HepG2 (cell line): ENCODE measurements around the gene UACA. TPM values are rescaled to one million over a fixed set of nuclear protein-coding genes. Genes with fewer than 3 reads are reported as not detected.
"Not testable (repeated sequence)": the region's sequence is repeated elsewhere in the genome, so short reads cannot be mapped to it uniquely, and the experiment has no call there.

Experiments used
- ATAC-seq: fragments of 200-7000 bp; cut with Tn5 transposase; 3 replicates; pipeline ENCODE4 v1.9.1; 2020; ENCODE audit warnings: mild to moderate bottlenecking, moderate library complexity
- BruUV-seq: library from RNA; stranded (reverse); fragments of 400-500 nt; replicated peaks from 2 replicates; lab custom pipeline; 2021; lab: Mats Ljungman, UMichigan
- CTCF ChIA-PET: fragments of 300-600 bp; formaldehyde crosslinking; extraction: SDS; loops from one replicate; lab custom pipeline; 2021; ENCODE audit warnings: low total read pairs, inconsistent platforms, low intra/inter-chr PET ratio; lab: Yijun Ruan, JAX
- POLR2A ChIA-PET: fragments of 350-600 bp; sonication (Branson Sonifier 250); formaldehyde crosslinking; loops from one replicate; lab custom pipeline; 2020; ENCODE audit warnings: antibody characterized with exemption, inconsistent platforms; lab: Yijun Ruan, JAX
- DNase-seq: peaks from one replicate; pipeline ENCODE4 v3.0.0-alpha.2; 2015; ENCODE audit warnings: low spot score
- FAIRE-seq: peaks from 3 replicates; lab custom pipeline; 2011; peaks lifted over from hg19 to GRCh38; lab: Jason Lieb, UNC
- H2AFZ ChIP-seq: one replicate; pipeline ENCODE4 v1.6.1; 2011; ENCODE audit warnings: low read length, inconsistent platforms
- H3K27ac ChIP-seq: fragments of 300-600 bp; 3 replicates; pipeline ENCODE4 v1.8.0; 2011; ENCODE audit warnings: mixed run types, mild to moderate bottlenecking, mixed read lengths, low read length, inconsistent platforms; ENCODE audit not compliant: insufficient read depth; ENCODE audit errors: extremely low read length
- H3K27me3 ChIP-seq, 2 experiments: fragments of 200-600 bp in 1 of 2; 2 replicates in 1 of 2; 3 replicates in 1 of 2; pipeline versions ENCODE4 v1.6.0 to v1.8.0; 2011; ENCODE audit warnings: low read length in 2 of 2, mild to moderate bottlenecking in 2 of 2, moderate library complexity in 2 of 2, inconsistent platforms in 1 of 2; ENCODE audit not compliant: insufficient read depth in 2 of 2, control insufficient read depth in 1 of 2
- H3K36me3 ChIP-seq, 2 experiments: fragments of 200-600 bp in 1 of 2; replicated peaks in 1 of 2; 2 replicates in 1 of 2; 3 replicates in 1 of 2; pipeline versions ENCODE4 v1.5.1 to v1.8.0; 2011; ENCODE audit warnings: low read length in 2 of 2, inconsistent platforms in 1 of 2; ENCODE audit not compliant: insufficient read depth in 2 of 2, control insufficient read depth in 1 of 2
- H3K4me1 ChIP-seq: 2 replicates; pipeline ENCODE4 v1.5.1; 2012; ENCODE audit warnings: low read length, inconsistent platforms; ENCODE audit not compliant: insufficient read depth
- H3K4me2 ChIP-seq: 2 replicates; pipeline ENCODE4 v1.6.0; 2011; ENCODE audit warnings: low read depth, low read length, inconsistent platforms
- H3K4me3 ChIP-seq, 3 experiments: fragments of 200-600 bp in 1 of 3; sonication (generic), shearing (Covaris generic) in 1 of 3; replicated peaks in 1 of 3; 2 replicates each; pipeline ENCODE4 v1.5.1; 2011 to 2016; ENCODE audit warnings: low read length in 3 of 3, inconsistent platforms in 2 of 3, low read depth in 2 of 3, mild to moderate bottlenecking in 2 of 3, control low read depth in 1 of 3, mixed read lengths in 1 of 3; ENCODE audit not compliant: insufficient read depth in 1 of 3
- H3K79me2 ChIP-seq: one replicate; pipeline ENCODE4 v1.6.1; 2011; ENCODE audit warnings: low read length, inconsistent platforms; ENCODE audit not compliant: insufficient read depth
- H3K9ac ChIP-seq: 2 replicates; pipeline ENCODE4 v1.6.0; 2011; ENCODE audit warnings: mild to moderate bottlenecking, low read depth, low read length, inconsistent platforms; ENCODE audit not compliant: insufficient read depth
- H3K9me3 ChIP-seq: 2 replicates; pipeline ENCODE4 v1.5.1; 2012; ENCODE audit warnings: mild to moderate bottlenecking, low read length
- H4K20me1 ChIP-seq: 2 replicates; pipeline ENCODE4 v1.6.0; 2011; ENCODE audit warnings: inconsistent platforms, mild to moderate bottlenecking, low read length, moderate library complexity; ENCODE audit not compliant: insufficient read depth
- CEBPG ChIP-seq: IDR thresholded peaks from 2 replicates; pipeline ENCODE4 v1.6.1; 2016
- FIP1L1 ChIP-seq: fragments of 200-400 bp; formaldehyde crosslinking; IDR thresholded peaks from 2 replicates; pipeline ENCODE4 v1.6.1; 2018; ENCODE audit warnings: low read depth, mild to moderate bottlenecking, low read length, moderate library complexity, borderline replicate concordance; ENCODE audit not compliant: insufficient read depth
- HOXD1 ChIP-seq: sonication (generic); formaldehyde crosslinking; IDR thresholded peaks from 2 replicates; pipeline ENCODE4 v1.5.0; 2020; ENCODE audit warnings: missing genetic modification reagents
- SNAI1 ChIP-seq: sonication (generic); formaldehyde crosslinking; IDR thresholded peaks from 2 replicates; pipeline ENCODE4 v1.5.0; 2020; ENCODE audit warnings: mild to moderate bottlenecking, missing genetic modification reagents, borderline replicate concordance
- ZNF10 ChIP-seq: sonication (generic); formaldehyde crosslinking; IDR thresholded peaks from 2 replicates; pipeline ENCODE4 v1.4.0; 2020; ENCODE audit warnings: mild to moderate bottlenecking, low read depth, missing genetic modification reagents, borderline replicate concordance
- ZNF143 ChIP-seq: sonication (generic); formaldehyde crosslinking; IDR thresholded peaks from 2 replicates; pipeline ENCODE4 v1.4.0; 2020; ENCODE audit warnings: missing genetic modification reagents
- ZNF292 ChIP-seq: sonication (generic); formaldehyde crosslinking; IDR thresholded peaks from 2 replicates; pipeline ENCODE4 v1.8.1; 2022; ENCODE audit warnings: mild to moderate bottlenecking, low read depth, missing genetic modification reagents, borderline replicate concordance
- WGBS: methylation state at CpG from one replicate; pipeline ENCODE4 v1.1.6; 2017; ENCODE audit warnings: low lambda C conversion rate; 5-methylcytosine and 5-hydroxymethylcytosine counted together
- in situ Hi-C: cut with HindIII; loops from 2 replicates; pipeline ENCODE4 v1.10.0; 2017; ENCODE audit warnings: low pct_unique_long_range_greater_than_20kb; ENCODE audit not compliant: extremely low pct_ligation_motif_present
- intact Hi-C: fragments of 100-400 bp; cut with micrococcal nuclease; formaldehyde crosslinking; loops from one replicate; pipeline ENCODE4 v1.10.0; 2022; ENCODE audit not compliant: unreplicated experiment
- polyA plus RNA-seq, 8 experiments: library from polyadenylated mRNA; depleted of rRNA in 3 of 8; stranded (reverse) in 7 of 8; unstranded in 1 of 8; fragments of >200 nt; fragmentation: Illumina TruSeq in 4 of 8; extraction: Trizol in 4 of 8; gene quantifications; 2 replicates each; pipeline versions ENCODE4 v1.2.1 to v1.2.3, GENCODE V29; 2011 to 2016; ENCODE audit warnings: low read depth in 4 of 8, missing spikeins in 1 of 8, mixed read lengths in 1 of 8; ENCODE audit not compliant: insufficient read depth in 1 of 8
- total RNA-seq, 5 experiments: library from RNA; depleted of rRNA; stranded (reverse); fragments of >200 nt; fragmentation: Illumina TruSeq; extraction: Trizol; gene quantifications; 2 replicates each; pipeline ENCODE4 v1.2.3, GENCODE V29; 2016; ENCODE audit warnings: low read depth in 1 of 5
- TF ChIP-seq, protein P1 (sequence below): sonication (generic); formaldehyde crosslinking; IDR thresholded peaks from 2 replicates; pipeline ENCODE4 v1.4.0; 2020; ENCODE audit warnings: missing genetic modification reagents, borderline replicate concordance
- TF ChIP-seq, protein P2 (sequence below): sonication (generic); formaldehyde crosslinking; IDR thresholded peaks from 2 replicates; pipeline ENCODE4 v1.5.0; 2020; ENCODE audit warnings: mild to moderate bottlenecking, missing genetic modification reagents, borderline replicate concordance

Gene UACA
- total and polyA plus RNA-seq, 2 of the 13 experiments (the other 11 are each of a cell fraction or from before 2014, with no cell fraction given) = 17.8 to 39.2 TPM

DNA sequence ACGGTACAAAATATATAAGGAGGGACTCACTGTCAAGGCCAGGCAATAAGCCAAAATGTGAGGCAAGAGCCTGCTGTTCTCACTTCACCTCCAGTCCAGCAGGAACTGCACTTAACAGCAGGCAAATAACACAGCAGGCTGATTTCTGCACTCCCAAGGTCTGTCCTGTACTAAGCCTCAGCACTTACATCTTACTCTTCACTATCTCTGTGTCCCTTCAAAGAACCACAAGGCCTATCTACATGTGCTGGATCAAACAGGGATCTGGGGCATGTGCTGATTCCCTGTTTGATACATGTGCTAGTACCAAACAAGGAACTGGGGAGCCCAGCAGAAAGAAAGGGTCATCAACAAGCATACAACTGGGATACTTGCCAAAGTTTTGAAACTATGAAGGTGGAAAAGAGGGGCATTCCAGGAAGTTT is 22.2 kb downstream of the UACA start (continued):
- TF ChIP-seq CEBPG (CRISPR knock-in tag) (peak; percentile 25; the same call in 1 of the 2 replicates), ZNF292 (CRISPR knock-in tag) (0 out of 2 replicates have a peak, but pooled peaks have one; percentile 24)

DNA sequence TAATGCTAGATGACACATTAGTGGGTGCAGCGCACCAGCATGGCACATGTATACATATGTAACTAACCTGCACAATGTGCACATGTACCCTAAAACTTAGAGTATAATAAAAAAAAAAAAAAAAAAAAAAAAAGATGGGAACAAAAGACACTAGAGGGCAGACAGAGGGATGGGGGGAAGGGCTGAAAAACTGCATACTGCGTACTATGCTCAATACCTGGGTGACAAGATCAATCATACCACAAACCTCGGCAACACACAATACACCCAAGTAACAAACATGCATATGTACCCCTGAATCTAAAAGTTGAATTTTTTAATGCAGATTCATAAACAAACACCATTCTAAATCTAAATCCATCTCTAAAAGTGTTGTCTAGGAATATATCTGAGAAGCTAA is 28.3 kb downstream of the UACA start:
- FAIRE-seq, H3K36me3 ChIP-seq, H3K4me1 ChIP-seq, H3K9me3 ChIP-seq, H2AFZ ChIP-seq, POLR2A ChIA-PET, H3K27ac ChIP-seq, DNase-seq, H4K20me1 ChIP-seq, CTCF ChIA-PET, H3K27me3 ChIP-seq, in situ Hi-C loops, BruUV-seq, H3K4me3 ChIP-seq, H3K79me2 ChIP-seq, H3K9ac ChIP-seq, H3K4me2 ChIP-seq, intact Hi-C loops, ATAC-seq: not testable (repeated sequence)
- 94% methylated on average over 2 of the region's 3 CpGs for WGBS

DNA sequence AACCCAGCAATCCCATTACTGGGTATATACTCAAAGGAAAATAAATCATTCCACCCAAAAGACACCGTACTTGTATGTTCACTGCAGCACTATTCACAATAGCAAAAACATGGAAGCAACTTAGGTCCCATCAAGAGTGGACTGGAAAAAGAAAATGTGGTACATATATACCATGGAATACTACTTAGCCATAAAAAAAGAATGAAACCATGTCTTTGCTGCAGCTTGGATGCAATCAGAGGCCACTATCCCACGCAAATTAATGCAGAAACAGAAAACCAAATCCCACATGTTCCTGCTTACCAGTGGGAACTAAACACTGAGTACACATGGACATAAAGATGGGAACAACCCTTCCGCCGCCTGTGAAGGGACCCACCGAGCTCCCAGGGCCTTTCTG is 34.2 kb downstream of the UACA start:
- intact Hi-C loops = loop anchor here (10.0 kb wide), 1 partner anchor 86 kb away; no protein-coding TSS in a partner anchor
- 96% methylated on average over 5 of the region's 5 CpGs for WGBS
- TF ChIP-seq ZNF10 (CRISPR knock-in tag) (no peak), ZNF143 (CRISPR knock-in tag) (no peak), SNAI1 (no peak), FIP1L1 (no peak), HOXD1 (CRISPR knock-in tag) (no peak)
- TF ChIP-seq, protein P1, sequence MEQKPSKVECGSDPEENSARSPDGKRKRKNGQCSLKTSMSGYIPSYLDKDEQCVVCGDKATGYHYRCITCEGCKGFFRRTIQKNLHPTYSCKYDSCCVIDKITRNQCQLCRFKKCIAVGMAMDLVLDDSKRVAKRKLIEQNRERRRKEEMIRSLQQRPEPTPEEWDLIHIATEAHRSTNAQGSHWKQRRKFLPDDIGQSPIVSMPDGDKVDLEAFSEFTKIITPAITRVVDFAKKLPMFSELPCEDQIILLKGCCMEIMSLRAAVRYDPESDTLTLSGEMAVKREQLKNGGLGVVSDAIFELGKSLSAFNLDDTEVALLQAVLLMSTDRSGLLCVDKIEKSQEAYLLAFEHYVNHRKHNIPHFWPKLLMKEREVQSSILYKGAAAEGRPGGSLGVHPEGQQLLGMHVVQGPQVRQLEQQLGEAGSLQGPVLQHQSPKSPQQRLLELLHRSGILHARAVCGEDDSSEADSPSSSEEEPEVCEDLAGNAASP (CRISPR knock-in tag) = no peak
- TF ChIP-seq, protein P2, sequence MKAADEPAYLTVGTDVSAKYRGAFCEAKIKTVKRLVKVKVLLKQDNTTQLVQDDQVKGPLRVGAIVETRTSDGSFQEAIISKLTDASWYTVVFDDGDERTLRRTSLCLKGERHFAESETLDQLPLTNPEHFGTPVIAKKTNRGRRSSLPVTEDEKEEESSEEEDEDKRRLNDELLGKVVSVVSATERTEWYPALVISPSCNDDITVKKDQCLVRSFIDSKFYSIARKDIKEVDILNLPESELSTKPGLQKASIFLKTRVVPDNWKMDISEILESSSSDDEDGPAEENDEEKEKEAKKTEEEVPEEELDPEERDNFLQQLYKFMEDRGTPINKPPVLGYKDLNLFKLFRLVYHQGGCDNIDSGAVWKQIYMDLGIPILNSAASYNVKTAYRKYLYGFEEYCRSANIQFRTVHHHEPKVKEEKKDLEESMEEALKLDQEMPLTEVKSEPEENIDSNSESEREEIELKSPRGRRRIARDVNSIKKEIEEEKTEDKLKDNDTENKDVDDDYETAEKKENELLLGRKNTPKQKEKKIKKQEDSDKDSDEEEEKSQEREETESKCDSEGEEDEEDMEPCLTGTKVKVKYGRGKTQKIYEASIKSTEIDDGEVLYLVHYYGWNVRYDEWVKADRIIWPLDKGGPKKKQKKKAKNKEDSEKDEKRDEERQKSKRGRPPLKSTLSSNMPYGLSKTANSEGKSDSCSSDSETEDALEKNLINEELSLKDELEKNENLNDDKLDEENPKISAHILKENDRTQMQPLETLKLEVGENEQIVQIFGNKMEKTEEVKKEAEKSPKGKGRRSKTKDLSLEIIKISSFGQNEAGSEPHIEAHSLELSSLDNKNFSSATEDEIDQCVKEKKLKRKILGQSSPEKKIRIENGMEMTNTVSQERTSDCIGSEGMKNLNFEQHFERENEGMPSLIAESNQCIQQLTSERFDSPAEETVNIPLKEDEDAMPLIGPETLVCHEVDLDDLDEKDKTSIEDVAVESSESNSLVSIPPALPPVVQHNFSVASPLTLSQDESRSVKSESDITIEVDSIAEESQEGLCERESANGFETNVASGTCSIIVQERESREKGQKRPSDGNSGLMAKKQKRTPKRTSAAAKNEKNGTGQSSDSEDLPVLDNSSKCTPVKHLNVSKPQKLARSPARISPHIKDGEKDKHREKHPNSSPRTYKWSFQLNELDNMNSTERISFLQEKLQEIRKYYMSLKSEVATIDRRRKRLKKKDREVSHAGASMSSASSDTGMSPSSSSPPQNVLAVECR (CRISPR knock-in tag) = no peak

More for the DNA sequence above, 34.2 kb downstream of the UACA start:
- Histone ChIP-seq H3K9ac (no peak overlapping the region), H4K20me1 (no peaks in the 10 kb centered on the region), H3K4me3 (no peak overlapping the region), H3K27me3 (no peaks in the 10 kb centered on the region), H3K4me2 (no peak overlapping the region), H2AFZ (no peak overlapping the region), H3K4me1 (no peaks in the 10 kb centered on the region), H3K9me3 (no peaks in the 10 kb centered on the region), H3K36me3 (no peaks in the 10 kb centered on the region), H3K79me2 (peaks cover 2% of the 10 kb centered on the region), H3K27ac (no peak overlapping the region)
- FAIRE-seq (no peak), ATAC-seq (no peak), DNase-seq (no peak)
- in situ Hi-C loops = no loop called here
- ChIA-PET CTCF (no interaction called here), POLR2A (no interaction called here)
- BruUV-seq = no TSS peak
